T-helper 2 cell treated with Interferon-gamma antibody and Interleukin-4, amounts not matched to agents 100 ng/mL and 5 ng/mL, for 36 hours (primary cell): Measurements from ENCODE around the gene ZSCAN22. TPM values are rescaled to one million over a fixed set of nuclear protein-coding genes. Genes with fewer than 3 reads are reported as not detected.

Source experiments
- intact Hi-C: fragments of 100-400 bp; cut with micrococcal nuclease; formaldehyde crosslinking; loops from one replicate; pipeline ENCODE4 v1.15.1; 2023
- total RNA-seq: library from RNA; stranded (reverse); gene quantifications from 2 replicates; pipeline ENCODE4 v1.2.3, GENCODE V29; 2022

Gene ZSCAN22
- total RNA-seq, 1 donor from 2014 or later, result 4.3 TPM

GRCh38 chr19:58350001-58350861 is 23.4 kb downstream of the ZSCAN22 start:
- intact Hi-C loops, result no loop called here

- intact Hi-C loops, result no loop called here
Measured at GRCh38 chr19:58350871-58351557, 24.2 kb downstream of the ZSCAN22 start.

GRCh38 chr19:58351558-58351878 is 24.7 kb downstream of the ZSCAN22 start:
- intact Hi-C loops, result no loop called here

GRCh38 chr19:58351990-58352755 is 25.4 kb downstream of the ZSCAN22 start:
- intact Hi-C loops, result no loop called here

- intact Hi-C loops, result no loop called here
Measured at GRCh38 chr19:58352760-58353671, 26.2 kb downstream of the ZSCAN22 start, which contains the start of gene A1BG. Gene A1BG, minus strand, starts transcription at chr19:58353492. Its CDS starts 55 bp downstream, at chr19:58353437.

GRCh38 chr19:58353717-58354477 is 27.1 kb downstream of the ZSCAN22 start:
- intact Hi-C loops, result no loop called here

- intact Hi-C loops, result no loop called here
Measured at GRCh38 chr19:58354478-58355030, 27.8 kb downstream of the ZSCAN22 start.

GRCh38 chr19:58355215-58355796 is 28.5 kb downstream of the ZSCAN22 start:
- intact Hi-C loops, result no loop called here

- intact Hi-C loops, result no loop called here
Measured at GRCh38 chr19:58355908-58356765, 29.3 kb downstream of the ZSCAN22 start.

GRCh38 chr19:58356766-58357480 is 30.1 kb downstream of the ZSCAN22 start:
- intact Hi-C loops, result no loop called here

GRCh38 chr19:58357481-58358145 is 30.8 kb downstream of the ZSCAN22 start:
- intact Hi-C loops, result no loop called here

GRCh38 chr19:58361900-58362271 is 35.1 kb downstream of the ZSCAN22 start:
- intact Hi-C loops, result loop anchor here (1.0 kb wide), 8 partner anchors 15 to 105 kb away; partner anchors contain the start of genes ERVK3-1, RPS5, ZNF324 and ZNF584

GRCh38 chr19:58362272-58362994 is 35.6 kb downstream of the ZSCAN22 start, which contains the start of gene ZNF497:
Gene ZNF497, minus strand, starts transcription at chr19:58362751. Its CDS starts 5,116 bp downstream, at chr19:58357635.
- intact Hi-C loops, result loop anchor here (1.0 kb wide), 8 partner anchors 15 to 105 kb away; partner anchors contain the start of genes ERVK3-1, RPS5, ZNF324 and ZNF584

- intact Hi-C loops, result no loop called here
Measured at GRCh38 chr19:58364146-58364545, 37.4 kb downstream of the ZSCAN22 start.

GRCh38 chr19:58366585-58367430 is 40.0 kb downstream of the ZSCAN22 start:
- intact Hi-C loops, result no loop called here
